Ovary (tissue), 3 donors: ENCODE data around the gene OAS1.

Experiments used
- CTCF ChIP-seq, 3 donors: fragments of 450-650 bp in 2 of 3; fragments of 200-600 bp in 1 of 3; IDR thresholded peaks; one replicate each; pipeline versions ENCODE4 v1.5.1 to v1.8.0; 2016 to 2022; ENCODE audit warnings: antibody characterized with exemption in 3 of 3, mild to moderate bottlenecking in 1 of 3
- EP300 ChIP-seq: sonication (generic); formaldehyde crosslinking; IDR thresholded peaks from one replicate; pipeline ENCODE4 v1.6.1; 2017; ENCODE audit warnings: antibody characterized with exemption
- donor health status: DM: no; HTN: no; CAD: no.

GRCh38 chr12:112904571-112904970, 2.2 kb upstream of the OAS1 start:
- TF ChIP-seq EP300 (no peak), CTCF (IDR thresholded peaks at IDR 0.05) (no peak)
